Gastrocnemius medialis (tissue), 4 donors: ENCODE measurements around the gene CNNM2.

Source experiments
- POLR2A ChIP-seq, 2 donors: fragments of 450-650 bp; IDR thresholded peaks; one replicate each; pipeline ENCODE4 v1.6.1; 2017; ENCODE audit warnings: antibody characterized with exemption in 2 of 2, mild to moderate bottlenecking in 2 of 2, moderate library complexity in 2 of 2
- TF ChIP-seq, protein P1 (sequence below), 5 experiments: fragments of 450-650 bp in 3 of 5; fragments of 200-600 bp in 2 of 5; sonication (generic) in 2 of 5; IDR thresholded peaks in 4 of 5; conservative IDR thresholded peaks in 1 of 5; 1 replicate in 4 of 5; 2 replicates in 1 of 5; pipeline ENCODE4 v1.5.1; 2016 to 2019; ENCODE audit warnings: antibody characterized with exemption in 5 of 5, mild to moderate bottlenecking in 3 of 5, moderate library complexity in 3 of 5

GRCh38 chr10:102888048-102888447 is 30.0 kb upstream of the CNNM2 start:
- TF ChIP-seq, protein P1, sequence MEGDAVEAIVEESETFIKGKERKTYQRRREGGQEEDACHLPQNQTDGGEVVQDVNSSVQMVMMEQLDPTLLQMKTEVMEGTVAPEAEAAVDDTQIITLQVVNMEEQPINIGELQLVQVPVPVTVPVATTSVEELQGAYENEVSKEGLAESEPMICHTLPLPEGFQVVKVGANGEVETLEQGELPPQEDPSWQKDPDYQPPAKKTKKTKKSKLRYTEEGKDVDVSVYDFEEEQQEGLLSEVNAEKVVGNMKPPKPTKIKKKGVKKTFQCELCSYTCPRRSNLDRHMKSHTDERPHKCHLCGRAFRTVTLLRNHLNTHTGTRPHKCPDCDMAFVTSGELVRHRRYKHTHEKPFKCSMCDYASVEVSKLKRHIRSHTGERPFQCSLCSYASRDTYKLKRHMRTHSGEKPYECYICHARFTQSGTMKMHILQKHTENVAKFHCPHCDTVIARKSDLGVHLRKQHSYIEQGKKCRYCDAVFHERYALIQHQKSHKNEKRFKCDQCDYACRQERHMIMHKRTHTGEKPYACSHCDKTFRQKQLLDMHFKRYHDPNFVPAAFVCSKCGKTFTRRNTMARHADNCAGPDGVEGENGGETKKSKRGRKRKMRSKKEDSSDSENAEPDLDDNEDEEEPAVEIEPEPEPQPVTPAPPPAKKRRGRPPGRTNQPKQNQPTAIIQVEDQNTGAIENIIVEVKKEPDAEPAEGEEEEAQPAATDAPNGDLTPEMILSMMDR (IDR thresholded peaks at IDR 0.05 in 4 of 5, conservative IDR thresholded peaks at IDR 0.05 in 1 of 5), result no peak
- no peak for TF ChIP-seq POLR2A (IDR thresholded peaks at IDR 0.05)
